ENCODE data around the gene OLFM2.

DNA sequence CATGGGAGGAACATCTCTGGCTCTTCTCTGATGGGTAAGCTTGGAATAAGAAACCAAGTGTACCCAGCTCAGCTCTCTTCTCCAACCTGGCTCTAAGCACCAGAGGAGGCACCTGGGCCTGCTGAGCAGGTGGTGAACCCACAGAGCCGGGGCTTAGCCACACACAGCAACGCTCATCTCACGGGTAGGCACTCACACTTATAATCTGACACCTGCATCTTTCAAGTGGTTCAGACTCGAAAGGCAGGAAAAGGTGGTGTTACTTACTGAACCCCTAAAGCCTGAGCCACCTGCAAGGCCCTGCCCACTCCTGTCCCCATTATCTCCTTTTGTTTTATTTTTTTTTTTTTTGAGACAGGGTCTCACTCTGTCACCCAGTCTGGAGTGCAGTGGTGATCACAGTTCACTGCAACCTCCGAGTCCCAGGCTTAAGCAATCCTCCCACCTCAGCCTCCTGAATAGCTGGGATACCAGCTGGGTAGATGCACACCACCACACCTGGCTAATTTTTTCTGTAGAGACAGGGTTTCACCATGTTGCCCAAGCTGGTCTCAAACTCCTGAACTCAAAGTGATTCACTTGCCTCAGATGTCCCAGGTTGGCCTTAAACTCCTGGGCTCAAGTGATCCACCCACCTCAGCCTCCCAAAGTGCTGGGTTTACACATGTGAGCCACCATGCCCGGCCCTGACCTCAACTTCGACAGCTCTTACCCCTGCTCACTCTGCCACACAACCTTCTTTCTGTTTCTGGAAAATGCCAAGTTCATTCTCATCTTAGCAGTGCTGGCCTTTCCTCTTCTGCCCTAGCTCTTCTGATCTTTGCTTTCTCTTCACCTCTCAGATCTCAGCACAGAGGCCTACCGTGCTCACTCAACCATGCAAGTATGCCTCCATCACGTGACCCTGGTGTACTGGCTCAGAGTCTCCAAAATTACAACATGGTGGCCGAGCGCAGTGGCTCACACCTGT lies 127.2 kb downstream of the OLFM2 start:
- TF ChIP-seq, protein P1, sequence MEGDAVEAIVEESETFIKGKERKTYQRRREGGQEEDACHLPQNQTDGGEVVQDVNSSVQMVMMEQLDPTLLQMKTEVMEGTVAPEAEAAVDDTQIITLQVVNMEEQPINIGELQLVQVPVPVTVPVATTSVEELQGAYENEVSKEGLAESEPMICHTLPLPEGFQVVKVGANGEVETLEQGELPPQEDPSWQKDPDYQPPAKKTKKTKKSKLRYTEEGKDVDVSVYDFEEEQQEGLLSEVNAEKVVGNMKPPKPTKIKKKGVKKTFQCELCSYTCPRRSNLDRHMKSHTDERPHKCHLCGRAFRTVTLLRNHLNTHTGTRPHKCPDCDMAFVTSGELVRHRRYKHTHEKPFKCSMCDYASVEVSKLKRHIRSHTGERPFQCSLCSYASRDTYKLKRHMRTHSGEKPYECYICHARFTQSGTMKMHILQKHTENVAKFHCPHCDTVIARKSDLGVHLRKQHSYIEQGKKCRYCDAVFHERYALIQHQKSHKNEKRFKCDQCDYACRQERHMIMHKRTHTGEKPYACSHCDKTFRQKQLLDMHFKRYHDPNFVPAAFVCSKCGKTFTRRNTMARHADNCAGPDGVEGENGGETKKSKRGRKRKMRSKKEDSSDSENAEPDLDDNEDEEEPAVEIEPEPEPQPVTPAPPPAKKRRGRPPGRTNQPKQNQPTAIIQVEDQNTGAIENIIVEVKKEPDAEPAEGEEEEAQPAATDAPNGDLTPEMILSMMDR (conservative IDR thresholded peaks at IDR 0.05; ENCODE audit: low read depth in 2 of 2) = no peak
- TF ChIP-seq EZH2 (IDR thresholded peaks at IDR 0.05; ENCODE audit: low read depth, unreplicated experiment) = no peak
- TF ChIP-seq EZH2phosphoT487 (IDR thresholded peaks at IDR 0.05; ENCODE audit: unreplicated experiment) = no peak
- TF ChIP-seq, protein P2, sequence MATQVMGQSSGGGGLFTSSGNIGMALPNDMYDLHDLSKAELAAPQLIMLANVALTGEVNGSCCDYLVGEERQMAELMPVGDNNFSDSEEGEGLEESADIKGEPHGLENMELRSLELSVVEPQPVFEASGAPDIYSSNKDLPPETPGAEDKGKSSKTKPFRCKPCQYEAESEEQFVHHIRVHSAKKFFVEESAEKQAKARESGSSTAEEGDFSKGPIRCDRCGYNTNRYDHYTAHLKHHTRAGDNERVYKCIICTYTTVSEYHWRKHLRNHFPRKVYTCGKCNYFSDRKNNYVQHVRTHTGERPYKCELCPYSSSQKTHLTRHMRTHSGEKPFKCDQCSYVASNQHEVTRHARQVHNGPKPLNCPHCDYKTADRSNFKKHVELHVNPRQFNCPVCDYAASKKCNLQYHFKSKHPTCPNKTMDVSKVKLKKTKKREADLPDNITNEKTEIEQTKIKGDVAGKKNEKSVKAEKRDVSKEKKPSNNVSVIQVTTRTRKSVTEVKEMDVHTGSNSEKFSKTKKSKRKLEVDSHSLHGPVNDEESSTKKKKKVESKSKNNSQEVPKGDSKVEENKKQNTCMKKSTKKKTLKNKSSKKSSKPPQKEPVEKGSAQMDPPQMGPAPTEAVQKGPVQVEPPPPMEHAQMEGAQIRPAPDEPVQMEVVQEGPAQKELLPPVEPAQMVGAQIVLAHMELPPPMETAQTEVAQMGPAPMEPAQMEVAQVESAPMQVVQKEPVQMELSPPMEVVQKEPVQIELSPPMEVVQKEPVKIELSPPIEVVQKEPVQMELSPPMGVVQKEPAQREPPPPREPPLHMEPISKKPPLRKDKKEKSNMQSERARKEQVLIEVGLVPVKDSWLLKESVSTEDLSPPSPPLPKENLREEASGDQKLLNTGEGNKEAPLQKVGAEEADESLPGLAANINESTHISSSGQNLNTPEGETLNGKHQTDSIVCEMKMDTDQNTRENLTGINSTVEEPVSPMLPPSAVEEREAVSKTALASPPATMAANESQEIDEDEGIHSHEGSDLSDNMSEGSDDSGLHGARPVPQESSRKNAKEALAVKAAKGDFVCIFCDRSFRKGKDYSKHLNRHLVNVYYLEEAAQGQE (IDR thresholded peaks at IDR 0.05; ENCODE audit: unreplicated experiment) = no peak
